Osteoblast (primary cell): ENCODE measurements around the gene VAX1. TPM values are rescaled to one million over a fixed set of nuclear protein-coding genes. Genes with fewer than 3 reads are reported as not detected.
"Not testable (repeated sequence)": the region's sequence is repeated elsewhere in the genome, so short reads cannot be mapped to it uniquely, and the experiment has no call there.

ENCODE experiments used
- DNase-seq: peaks from one replicate; pipeline ENCODE4 v3.0.0; 2011; ENCODE audit warnings: low spot score, mixed read lengths; ENCODE audit not compliant: insufficient read length; ENCODE audit errors: missing footprints
- H2AFZ ChIP-seq: 2 replicates; pipeline ENCODE4 v1.6.0; 2011; ENCODE audit warnings: mild to moderate bottlenecking, low read length
- H3K27ac ChIP-seq: 2 replicates; pipeline ENCODE4 v1.5.1; 2011; ENCODE audit warnings: mild to moderate bottlenecking, low read depth, low read length, moderate library complexity
- H3K27me3 ChIP-seq: 2 replicates; pipeline ENCODE4 v1.6.0; 2012; ENCODE audit warnings: mild to moderate bottlenecking, control low read depth, inconsistent platforms, low read length, moderate library complexity; ENCODE audit not compliant: insufficient read depth
- H3K36me3 ChIP-seq: 2 replicates; pipeline ENCODE4 v1.5.1; 2011; ENCODE audit warnings: mild to moderate bottlenecking, low read length, control low read depth, moderate library complexity; ENCODE audit not compliant: insufficient read depth
- H3K4me1 ChIP-seq: 2 replicates; pipeline ENCODE4 v1.5.1; 2011; ENCODE audit warnings: mild to moderate bottlenecking, low read length, control low read depth, moderate library complexity; ENCODE audit not compliant: insufficient read depth
- H3K4me2 ChIP-seq: 2 replicates; pipeline ENCODE4 v1.6.0; 2011; ENCODE audit warnings: mild to moderate bottlenecking, low read length; ENCODE audit not compliant: insufficient read depth
- H3K4me3 ChIP-seq: fragments of 200-600 bp; sonication (generic); 3 replicates; pipeline ENCODE4 v1.5.1; 2012; ENCODE audit warnings: mild to moderate bottlenecking, low read length, inconsistent platforms; ENCODE audit not compliant: insufficient read depth
- H3K79me2 ChIP-seq: 2 replicates; pipeline ENCODE4 v1.6.0; 2012; ENCODE audit warnings: mild to moderate bottlenecking, low read length, control low read depth, inconsistent platforms; ENCODE audit not compliant: insufficient read depth
- H3K9me3 ChIP-seq: 2 replicates; pipeline ENCODE4 v1.5.1; 2011; ENCODE audit warnings: low read depth, low read length, control low read depth
- H4K20me1 ChIP-seq: 2 replicates; pipeline ENCODE4 v1.6.0; 2012; ENCODE audit warnings: mild to moderate bottlenecking, low read length, control low read depth; ENCODE audit not compliant: insufficient read depth
- total RNA-seq: library from RNA; depleted of rRNA; stranded (reverse); fragments of >200 nt; gene quantifications from 2 replicates; pipeline ENCODE4 v1.2.3, GENCODE V29; 2012
- TF ChIP-seq, protein P1 (sequence below): IDR thresholded peaks from 2 replicates; pipeline ENCODE4 v1.5.1; 2011; ENCODE audit warnings: mild to moderate bottlenecking, low read depth, low read length, moderate library complexity; ENCODE audit errors: extremely low read depth

The VAX1 gene
- total RNA-seq, 1 donor = not detected

DNA sequence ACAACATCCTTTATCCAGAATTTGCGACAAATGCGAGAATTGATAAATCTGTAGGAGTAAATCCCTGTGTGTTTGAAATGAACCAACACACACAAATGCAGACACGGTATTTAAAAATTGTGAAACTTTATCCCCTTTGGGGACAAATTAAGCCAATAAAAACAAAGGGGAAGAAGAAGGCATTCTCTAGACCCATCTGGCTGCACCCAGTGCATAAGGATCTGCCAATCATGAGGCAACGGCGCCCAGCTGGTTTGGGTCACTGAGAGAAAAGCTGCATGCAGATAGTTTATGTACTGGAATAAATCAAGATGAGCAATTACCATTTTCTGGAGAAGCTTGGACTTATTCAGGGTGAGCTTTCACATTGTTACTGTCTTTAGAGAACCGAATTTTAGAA, 45.7 kb downstream of the VAX1 start:
- DNase-seq = no peak
- Histone ChIP-seq H3K4me2 (no peak overlapping the region), H3K27ac (no peak overlapping the region), H3K4me3 (no peak overlapping the region), H4K20me1 (no peaks in the 10 kb centered on the region), H3K4me1 (no peaks in the 10 kb centered on the region), H3K79me2 (no peaks in the 10 kb centered on the region), H3K9me3 (no peaks in the 10 kb centered on the region), H3K27me3 (peaks cover 3% of the 10 kb centered on the region), H2AFZ (no peak overlapping the region), H3K36me3 (no peaks in the 10 kb centered on the region)
- TF ChIP-seq, protein P1, sequence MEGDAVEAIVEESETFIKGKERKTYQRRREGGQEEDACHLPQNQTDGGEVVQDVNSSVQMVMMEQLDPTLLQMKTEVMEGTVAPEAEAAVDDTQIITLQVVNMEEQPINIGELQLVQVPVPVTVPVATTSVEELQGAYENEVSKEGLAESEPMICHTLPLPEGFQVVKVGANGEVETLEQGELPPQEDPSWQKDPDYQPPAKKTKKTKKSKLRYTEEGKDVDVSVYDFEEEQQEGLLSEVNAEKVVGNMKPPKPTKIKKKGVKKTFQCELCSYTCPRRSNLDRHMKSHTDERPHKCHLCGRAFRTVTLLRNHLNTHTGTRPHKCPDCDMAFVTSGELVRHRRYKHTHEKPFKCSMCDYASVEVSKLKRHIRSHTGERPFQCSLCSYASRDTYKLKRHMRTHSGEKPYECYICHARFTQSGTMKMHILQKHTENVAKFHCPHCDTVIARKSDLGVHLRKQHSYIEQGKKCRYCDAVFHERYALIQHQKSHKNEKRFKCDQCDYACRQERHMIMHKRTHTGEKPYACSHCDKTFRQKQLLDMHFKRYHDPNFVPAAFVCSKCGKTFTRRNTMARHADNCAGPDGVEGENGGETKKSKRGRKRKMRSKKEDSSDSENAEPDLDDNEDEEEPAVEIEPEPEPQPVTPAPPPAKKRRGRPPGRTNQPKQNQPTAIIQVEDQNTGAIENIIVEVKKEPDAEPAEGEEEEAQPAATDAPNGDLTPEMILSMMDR = no peak

DNA sequence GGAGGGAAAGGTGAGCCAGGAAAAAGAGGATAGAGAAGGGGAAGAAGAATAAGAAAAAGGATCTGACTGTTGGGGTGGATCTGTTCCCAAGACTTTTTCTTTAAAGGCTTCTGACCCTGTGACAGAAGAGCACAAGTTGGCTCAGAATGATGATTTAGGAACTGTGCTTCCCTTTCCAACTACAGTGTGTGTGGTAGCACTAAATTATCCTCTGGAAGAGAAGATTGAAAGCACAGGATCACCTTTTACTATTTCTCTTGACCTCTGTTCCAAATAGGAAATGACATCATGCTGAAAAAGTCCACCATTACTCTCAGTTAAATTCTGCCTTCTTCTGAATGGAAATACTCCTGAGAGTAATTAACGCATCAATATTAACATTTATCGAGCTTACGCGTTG, 47.2 kb downstream of the VAX1 start:
- Histone ChIP-seq H3K79me2 (no peaks in the 10 kb centered on the region), H2AFZ (no peak overlapping the region), H3K4me2 (no peak overlapping the region), H4K20me1 (no peaks in the 10 kb centered on the region), H3K9me3 (no peaks in the 10 kb centered on the region), H3K36me3 (no peaks in the 10 kb centered on the region), H3K4me3 (no peak overlapping the region), H3K4me1 (no peaks in the 10 kb centered on the region), H3K27ac (no peak overlapping the region), H3K27me3 (peaks cover 3% of the 10 kb centered on the region)
- TF ChIP-seq, protein P1 = no peak
- no peak for DNase-seq

DNA sequence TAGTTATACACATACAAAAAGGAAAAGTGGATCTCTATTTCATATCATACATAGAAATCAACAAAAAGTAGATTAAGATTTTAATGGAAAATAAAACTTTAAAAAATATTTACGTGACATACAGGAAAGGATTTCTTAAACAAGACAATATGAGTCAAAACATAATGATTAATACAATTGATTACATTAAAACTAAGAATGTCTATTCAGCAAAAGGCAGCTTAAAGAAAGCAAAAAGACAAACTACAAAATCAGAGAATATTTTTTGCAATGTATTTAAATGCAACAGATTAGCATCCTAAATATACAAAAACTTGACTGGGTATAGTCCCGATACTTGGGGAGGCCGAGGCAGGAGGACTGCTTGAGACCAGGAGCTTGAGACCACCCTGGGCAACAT, 50.5 kb downstream of the VAX1 start:
- Histone ChIP-seq H3K4me2 (no peak overlapping the region), H3K79me2 (no peaks in the 10 kb centered on the region), H3K4me1 (no peaks in the 10 kb centered on the region), H4K20me1 (no peaks in the 10 kb centered on the region), H3K27me3 (peaks cover 3% of the 10 kb centered on the region), H3K9me3 (no peaks in the 10 kb centered on the region), H3K4me3 (no peak overlapping the region), H3K36me3 (no peaks in the 10 kb centered on the region), H2AFZ (no peak overlapping the region), H3K27ac (no peak overlapping the region)
- DNase-seq = no peak
- TF ChIP-seq, protein P1 = no peak

DNA sequence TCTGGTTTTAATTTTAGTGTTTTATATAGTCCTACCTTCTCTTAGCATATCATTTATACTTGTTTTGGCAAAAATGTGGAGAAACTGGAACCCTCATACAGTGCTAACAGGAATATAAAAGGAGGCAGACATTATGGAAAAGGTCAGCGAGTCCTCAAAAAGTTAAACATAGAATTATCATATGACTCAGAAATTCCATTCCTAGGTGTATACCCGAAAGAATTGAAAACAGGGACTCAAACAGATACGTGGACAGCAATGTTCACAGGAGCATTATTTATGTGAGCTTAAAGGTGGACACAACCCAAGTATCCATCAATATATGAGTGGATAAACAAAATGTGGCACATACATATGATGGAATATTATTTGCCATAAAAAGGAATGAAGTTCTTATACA, 51.5 kb downstream of the VAX1 start:
- Histone ChIP-seq H3K27me3 (peaks cover 2% of the 10 kb centered on the region), H3K27ac (no peak overlapping the region), H3K4me3 (no peak overlapping the region), H3K36me3 (no peaks in the 10 kb centered on the region), H4K20me1 (no peaks in the 10 kb centered on the region), H3K9me3 (no peaks in the 10 kb centered on the region), H2AFZ (no peak overlapping the region), H3K79me2 (no peaks in the 10 kb centered on the region), H3K4me1 (no peaks in the 10 kb centered on the region), H3K4me2 (no peak overlapping the region)
- no peak for DNase-seq
- TF ChIP-seq, protein P1 = no peak

DNA sequence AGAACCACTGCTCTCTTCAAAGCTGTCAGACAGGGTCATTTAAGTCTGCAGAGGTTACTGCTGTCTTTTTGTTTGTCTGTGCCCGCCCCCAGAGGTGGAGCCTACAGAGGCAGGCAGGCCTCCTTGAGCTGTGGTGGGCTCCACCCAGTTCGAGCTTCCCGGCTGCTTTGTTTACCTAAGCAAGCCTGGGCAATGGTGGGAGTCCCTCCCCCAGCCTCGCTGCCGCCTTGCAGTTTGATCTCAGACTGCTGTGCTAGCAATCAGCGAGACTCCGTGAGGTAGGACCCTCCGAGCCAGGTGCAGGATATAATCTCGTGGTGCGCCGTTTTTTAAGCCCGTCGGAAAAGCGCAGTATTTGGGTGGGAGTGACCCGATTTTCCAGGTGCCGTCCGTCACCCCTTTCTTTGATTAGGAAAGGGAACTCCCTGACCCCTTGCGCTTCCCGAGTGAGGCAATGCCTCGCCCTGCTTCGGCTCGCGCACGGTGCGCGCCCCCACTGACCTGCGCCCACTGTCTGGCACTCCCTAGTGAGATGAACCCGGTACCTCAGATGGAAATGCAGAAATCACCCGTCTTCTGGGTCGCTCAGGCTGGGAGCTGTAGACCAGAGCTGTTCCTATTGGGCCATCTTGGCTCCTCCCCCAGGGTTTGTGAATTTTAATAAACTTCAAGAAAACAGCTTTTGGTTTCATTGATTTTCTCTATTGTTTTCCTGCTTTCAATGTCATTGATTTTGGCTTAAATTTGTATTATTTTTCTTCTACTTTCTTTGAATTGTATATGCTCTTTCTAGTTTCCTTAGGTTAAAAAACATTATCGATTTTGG, 53.4 kb downstream of the VAX1 start:
- H3K4me3 ChIP-seq, H3K27ac ChIP-seq, H3K4me2 ChIP-seq, H3K4me1 ChIP-seq, DNase-seq, H3K79me2 ChIP-seq, H3K36me3 ChIP-seq, H4K20me1 ChIP-seq, H2AFZ ChIP-seq, H3K9me3 ChIP-seq, H3K27me3 ChIP-seq: not testable (repeated sequence)
